ENCODE measurements around the gene DNAJC18. TPM values are rescaled to one million over a fixed set of nuclear protein-coding genes. Genes with fewer than 3 reads are reported as not detected.

The DNAJC18 gene
- total RNA-seq, 2 experiments from 2014 or later: 7.5 to 8.7 TPM

DNA sequence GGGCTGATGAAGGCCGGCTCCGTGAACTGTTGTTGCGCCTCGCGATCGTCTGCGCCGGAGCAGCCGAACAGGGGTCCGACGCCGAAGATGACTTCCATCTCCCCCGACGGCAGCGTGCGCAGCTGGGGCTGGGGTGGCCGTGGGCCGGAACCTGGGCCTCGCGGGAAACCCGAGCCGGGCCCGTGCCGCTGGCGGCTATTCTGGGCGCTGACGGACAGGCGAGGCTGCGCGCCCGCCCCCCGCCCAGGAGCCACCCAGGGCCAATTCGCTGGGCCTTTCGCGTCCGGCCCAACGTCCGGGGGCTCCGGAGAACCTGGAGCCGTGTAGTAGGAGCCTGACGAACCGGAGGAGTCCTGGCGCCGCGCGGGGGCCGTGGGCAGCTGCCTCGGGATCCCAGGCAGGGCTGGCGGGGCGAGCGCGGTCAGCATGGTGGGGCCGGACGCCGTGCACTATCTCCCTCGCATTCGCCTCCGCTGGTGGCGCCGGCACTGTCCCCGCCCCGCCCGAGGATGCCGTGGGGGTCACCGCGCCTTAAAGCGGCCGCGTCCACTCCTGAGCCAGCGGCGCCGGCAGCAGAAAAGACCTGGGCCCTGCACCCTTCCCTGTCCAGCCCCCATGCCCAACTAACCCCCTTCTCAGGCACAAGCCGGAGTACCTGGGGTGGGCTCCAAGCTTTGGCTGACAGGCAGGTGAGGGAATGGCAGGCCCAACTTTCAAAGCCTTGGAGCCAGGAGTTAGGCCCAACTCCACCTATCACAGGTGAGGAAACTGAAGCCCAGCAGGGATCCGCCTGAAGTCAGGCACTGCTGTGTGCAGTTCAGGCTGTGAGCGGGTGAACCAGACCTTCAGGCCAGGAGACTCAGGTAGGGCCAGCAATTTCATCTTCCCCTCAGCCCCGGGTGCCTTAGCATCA is 44.4 kb downstream of the DNAJC18 start, which contains the start of gene PROB1:
PROB1 (minus strand) TSS at position 451 of the 913 bp plus-strand sequence; CDS start at position 428, 23 bp downstream.
- no peaks in the 10 kb centered on the region for H3K9me3 Mint-ChIP-seq
- H3K4me1 Mint-ChIP-seq (ENCODE audit: low read depth): peaks cover 29% of the 10 kb centered on the region
- H3K4me1 ChIP-seq (ENCODE audit: insufficient read depth, low read length): peaks cover 45% of the 10 kb centered on the region
- H3K27me3 Mint-ChIP-seq: no peaks in the 10 kb centered on the region
- ChIA-PET POLR2A (interaction anchor here (4.6 kb wide), 1 partner anchor 9 kb away, joined by 18 read pairs; the partner anchor contains the start of gene SPATA24), CTCF (interaction anchor here (0.8 to 1.0 kb wide), 2 partner anchors 8 to 9 kb away, joined by 3 read pairs; partner anchors contain the start of gene SPATA24)
- intact Hi-C loops (cut with DNase I, micrococcal nuclease): loop anchor here in 1 of 2 experiments (5.0 kb wide), 1 partner anchor 53 kb away; the partner anchor contains the start of gene PAIP2
- peak within 1 kb of the TSS; percentile 81 for H3K4me3 ChIP-seq (ENCODE audit: low read length)
- no peak within 1 kb of the TSS for H3K27ac Mint-ChIP-seq
- no peaks in the 10 kb centered on the region for H3K36me3 ChIP-seq (ENCODE audit: insufficient read depth, low read length)
- no peak within 1 kb of the TSS for H3K27ac ChIP-seq (ENCODE audit: low read depth in 1 of 2, low read length in 2 of 2)
- DNase-seq: no peak
- ATAC-seq (ENCODE audit: poor library complexity): no peak
- H3K36me3 Mint-ChIP-seq (ENCODE audit: low read depth): no peaks in the 10 kb centered on the region
- peaks cover 0 to 6% of the 10 kb centered on the region in 2 experiments for H3K27me3 ChIP-seq (ENCODE audit: control insufficient read depth in 1 of 2, insufficient read depth in 2 of 2, low read length in 2 of 2)
- peak within 1 kb of the TSS; percentile 92 for H3K4me3 Mint-ChIP-seq
- H3K9me3 ChIP-seq (ENCODE audit: control insufficient read depth in 1 of 2, insufficient read depth in 1 of 2, low read length in 2 of 2): no peaks in the 10 kb centered on the region
- TF ChIP-seq, protein P1, sequence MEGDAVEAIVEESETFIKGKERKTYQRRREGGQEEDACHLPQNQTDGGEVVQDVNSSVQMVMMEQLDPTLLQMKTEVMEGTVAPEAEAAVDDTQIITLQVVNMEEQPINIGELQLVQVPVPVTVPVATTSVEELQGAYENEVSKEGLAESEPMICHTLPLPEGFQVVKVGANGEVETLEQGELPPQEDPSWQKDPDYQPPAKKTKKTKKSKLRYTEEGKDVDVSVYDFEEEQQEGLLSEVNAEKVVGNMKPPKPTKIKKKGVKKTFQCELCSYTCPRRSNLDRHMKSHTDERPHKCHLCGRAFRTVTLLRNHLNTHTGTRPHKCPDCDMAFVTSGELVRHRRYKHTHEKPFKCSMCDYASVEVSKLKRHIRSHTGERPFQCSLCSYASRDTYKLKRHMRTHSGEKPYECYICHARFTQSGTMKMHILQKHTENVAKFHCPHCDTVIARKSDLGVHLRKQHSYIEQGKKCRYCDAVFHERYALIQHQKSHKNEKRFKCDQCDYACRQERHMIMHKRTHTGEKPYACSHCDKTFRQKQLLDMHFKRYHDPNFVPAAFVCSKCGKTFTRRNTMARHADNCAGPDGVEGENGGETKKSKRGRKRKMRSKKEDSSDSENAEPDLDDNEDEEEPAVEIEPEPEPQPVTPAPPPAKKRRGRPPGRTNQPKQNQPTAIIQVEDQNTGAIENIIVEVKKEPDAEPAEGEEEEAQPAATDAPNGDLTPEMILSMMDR (IDR thresholded peaks at IDR 0.05): no peak

DNA sequence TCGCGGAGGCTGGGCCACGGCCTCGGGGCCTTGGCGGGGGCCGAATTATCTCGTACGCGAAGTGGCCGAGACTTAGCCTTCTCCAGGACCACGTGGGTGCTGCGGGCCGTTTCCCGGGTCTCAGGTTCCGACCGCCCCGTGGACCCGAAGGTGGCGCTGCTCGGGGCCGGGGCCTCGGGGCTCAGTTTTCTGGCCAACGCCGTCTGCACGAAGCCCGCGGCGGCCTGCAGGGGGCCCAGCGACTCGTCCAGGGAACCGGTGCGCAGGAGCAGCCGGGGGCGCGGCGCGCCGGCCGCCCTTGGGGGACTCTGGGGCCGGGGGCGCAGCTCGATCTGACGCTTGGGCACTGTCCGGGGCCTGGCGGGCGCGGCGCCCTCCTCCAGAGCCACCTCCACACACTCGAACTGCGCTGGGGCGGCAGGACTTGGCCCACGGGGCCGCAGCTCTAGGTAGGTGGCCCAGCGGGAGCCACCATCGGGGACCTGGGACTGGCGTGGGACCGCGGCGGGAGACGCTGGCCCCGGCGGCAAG is 45.1 kb downstream of the DNAJC18 start:
- H3K27me3 ChIP-seq (ENCODE audit: control insufficient read depth in 1 of 2, insufficient read depth in 2 of 2, low read length in 2 of 2): peaks cover 0 to 6% of the 10 kb centered on the region in 2 experiments
- POLR2A ChIA-PET: interaction anchor here (3.6 to 4.6 kb wide), 2 partner anchors 10 to 52 kb away, joined by 18 to 21 read pairs; partner anchors contain the start of genes PAIP2 and SPATA24
- no peaks in the 10 kb centered on the region for H3K9me3 Mint-ChIP-seq
- peak overlapping the region; percentile 81 for H3K4me3 ChIP-seq (ENCODE audit: low read length)
- TF ChIP-seq, protein P1 (IDR thresholded peaks at IDR 0.05): peak; percentile 64
- H3K9me3 ChIP-seq (ENCODE audit: control insufficient read depth in 1 of 2, insufficient read depth in 1 of 2, low read length in 2 of 2): no peaks in the 10 kb centered on the region
- H3K27ac Mint-ChIP-seq: no peak overlapping the region
- CTCF ChIA-PET: interaction anchor here (0.8 to 1.0 kb wide), 2 partner anchors 9 to 10 kb away, joined by 3 read pairs; partner anchors contain the start of gene SPATA24
- peak overlapping the region; percentile 92 for H3K4me3 Mint-ChIP-seq
- intact Hi-C loops (cut with DNase I, micrococcal nuclease): loop anchor here in 1 of 2 experiments (5.0 kb wide), 1 partner anchor 52 kb away; the partner anchor contains the start of gene PAIP2
- peaks cover 52% of the 10 kb centered on the region for H3K4me1 ChIP-seq (ENCODE audit: insufficient read depth, low read length)
- peak in 11 of 14 experiments; percentile 22 to 73 (median 51) for DNase-seq
- H3K36me3 Mint-ChIP-seq (ENCODE audit: low read depth): no peaks in the 10 kb centered on the region
- H3K27me3 Mint-ChIP-seq: no peaks in the 10 kb centered on the region
- H3K27ac ChIP-seq (ENCODE audit: low read depth in 1 of 2, low read length in 2 of 2): no peak overlapping the region
- no peaks in the 10 kb centered on the region for H3K36me3 ChIP-seq (ENCODE audit: insufficient read depth, low read length)
- H3K4me1 Mint-ChIP-seq (ENCODE audit: low read depth): peaks cover 36% of the 10 kb centered on the region
- ATAC-seq (ENCODE audit: poor library complexity): peak; percentile 28

DNA sequence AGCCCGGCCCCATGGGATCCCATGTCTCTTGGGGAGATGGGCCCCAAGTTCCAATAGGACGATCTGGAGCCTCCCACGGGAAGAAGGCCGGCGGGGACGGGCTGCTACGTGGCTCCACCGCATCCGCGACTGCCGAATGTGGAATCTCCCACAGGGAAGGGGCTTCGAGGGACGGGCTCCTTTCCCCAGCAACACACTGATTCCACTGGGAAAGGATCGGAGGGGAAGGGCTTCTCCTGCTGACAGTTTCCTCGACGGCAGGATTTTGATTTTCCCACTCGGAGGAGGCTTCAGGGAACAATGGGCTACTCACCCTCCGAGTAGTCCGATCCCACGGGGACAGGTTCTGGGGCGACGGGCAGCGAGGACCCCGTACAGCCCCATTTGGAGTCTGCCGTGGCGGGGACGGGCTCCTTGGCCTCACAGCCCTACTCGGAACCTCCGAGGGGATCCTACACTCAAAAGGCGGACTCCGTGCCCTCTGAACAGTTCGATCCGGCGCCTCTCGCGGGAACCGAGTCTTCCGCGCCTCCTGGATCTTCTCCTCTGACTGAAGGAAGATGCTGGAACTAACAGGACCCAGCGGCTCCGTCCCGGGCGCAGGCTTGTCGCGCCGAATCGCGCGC is 45.7 kb downstream of the DNAJC18 start:
- ATAC-seq (ENCODE audit: poor library complexity) (no peak), DNase-seq (no peak)
- no peaks in the 10 kb centered on the region for H3K27me3 Mint-ChIP-seq
- H3K27ac ChIP-seq (ENCODE audit: low read depth in 1 of 2, low read length in 2 of 2): no peak overlapping the region
- H3K36me3 Mint-ChIP-seq (ENCODE audit: low read depth): no peaks in the 10 kb centered on the region
- peaks cover 58% of the 10 kb centered on the region for H3K4me1 ChIP-seq (ENCODE audit: insufficient read depth, low read length)
- H3K4me3 Mint-ChIP-seq: peak overlapping the region; percentile 92
- H3K9me3 Mint-ChIP-seq: no peaks in the 10 kb centered on the region
- no peaks in the 10 kb centered on the region for H3K36me3 ChIP-seq (ENCODE audit: insufficient read depth, low read length)
- TF ChIP-seq, protein P1 (IDR thresholded peaks at IDR 0.05): no peak
- intact Hi-C loops (cut with DNase I, micrococcal nuclease): loop anchor here (2.0 to 5.0 kb wide), 2 partner anchors 51 to 105 kb away; partner anchors contain the start of gene PAIP2 (in 1 of the 2)
- H3K9me3 ChIP-seq (ENCODE audit: control insufficient read depth in 1 of 2, insufficient read depth in 1 of 2, low read length in 2 of 2): no peaks in the 10 kb centered on the region
- peak overlapping the region; percentile 81 for H3K4me3 ChIP-seq (ENCODE audit: low read length)
- H3K27ac Mint-ChIP-seq: no peak overlapping the region
- POLR2A ChIA-PET: interaction anchor here (1.4 to 4.6 kb wide), 3 partner anchors 10 to 100 kb away, joined by 4 to 21 read pairs (median 18); partner anchors contain the start of genes MATR3, PAIP2 and SPATA24
- peaks cover 38% of the 10 kb centered on the region for H3K4me1 Mint-ChIP-seq (ENCODE audit: low read depth)
- CTCF ChIA-PET: interaction anchor here (1.0 to 2.4 kb wide), 3 partner anchors 9 to 51 kb away, joined by 3 to 14 read pairs (median 6); partner anchors contain the start of genes PAIP2 and SPATA24
- peaks cover 0 to 6% of the 10 kb centered on the region in 2 experiments for H3K27me3 ChIP-seq (ENCODE audit: control insufficient read depth in 1 of 2, insufficient read depth in 2 of 2, low read length in 2 of 2)

All from CD4-positive, alpha-beta T cell (primary cell).